PC-3 (cell line): ENCODE results near the gene SNN.

Source experiments
- EZH2phosphoT487 ChIP-seq: fragments of 300-600 bp; sonication (generic); IDR thresholded peaks from 2 replicates; pipeline ENCODE4 v1.6.1; 2018; ENCODE audit warnings: mild to moderate bottlenecking, antibody characterized with exemption, low read length, borderline replicate concordance
- TF ChIP-seq, protein P1 (sequence below): fragments of 300-600 bp; sonication (generic); conservative IDR thresholded peaks from 2 replicates; pipeline ENCODE4 v1.5.1; 2017; ENCODE audit warnings: antibody characterized with exemption, low read depth, mild to moderate bottlenecking, low read length

GRCh38 chr16:11639008-11639562 is 29.2 kb upstream of the SNN start:
- TF ChIP-seq, protein P1, sequence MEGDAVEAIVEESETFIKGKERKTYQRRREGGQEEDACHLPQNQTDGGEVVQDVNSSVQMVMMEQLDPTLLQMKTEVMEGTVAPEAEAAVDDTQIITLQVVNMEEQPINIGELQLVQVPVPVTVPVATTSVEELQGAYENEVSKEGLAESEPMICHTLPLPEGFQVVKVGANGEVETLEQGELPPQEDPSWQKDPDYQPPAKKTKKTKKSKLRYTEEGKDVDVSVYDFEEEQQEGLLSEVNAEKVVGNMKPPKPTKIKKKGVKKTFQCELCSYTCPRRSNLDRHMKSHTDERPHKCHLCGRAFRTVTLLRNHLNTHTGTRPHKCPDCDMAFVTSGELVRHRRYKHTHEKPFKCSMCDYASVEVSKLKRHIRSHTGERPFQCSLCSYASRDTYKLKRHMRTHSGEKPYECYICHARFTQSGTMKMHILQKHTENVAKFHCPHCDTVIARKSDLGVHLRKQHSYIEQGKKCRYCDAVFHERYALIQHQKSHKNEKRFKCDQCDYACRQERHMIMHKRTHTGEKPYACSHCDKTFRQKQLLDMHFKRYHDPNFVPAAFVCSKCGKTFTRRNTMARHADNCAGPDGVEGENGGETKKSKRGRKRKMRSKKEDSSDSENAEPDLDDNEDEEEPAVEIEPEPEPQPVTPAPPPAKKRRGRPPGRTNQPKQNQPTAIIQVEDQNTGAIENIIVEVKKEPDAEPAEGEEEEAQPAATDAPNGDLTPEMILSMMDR, result no peak
- TF ChIP-seq EZH2phosphoT487, result no peak
